Activated CD4-positive, alpha-beta T cell treated with anti-CD3 and anti-CD28 coated beads, Interleukin-2, amount 10 ng/mL, durations not matched to agents 7 days and 5 days (primary cell): Measurements from ENCODE around the gene PRRT1. TPM values are rescaled to one million over a fixed set of nuclear protein-coding genes. Genes with fewer than 3 reads are reported as not detected.
A peak's percentile ranks its signal among the peaks of the same experiment; 100 is the strongest.

ENCODE experiments used
- CTCF ChIA-PET: fragments of 350-600 bp; sonication (Branson Sonifier 250); formaldehyde crosslinking; loops from one replicate; lab custom pipeline; 2021; ENCODE audit warnings: antibody characterized with exemption; lab: Charles Lee
- POLR2A ChIA-PET: fragments of 350-600 bp; sonication (Branson Sonifier 250); formaldehyde crosslinking; loops from one replicate; lab custom pipeline; 2021; ENCODE audit warnings: antibody characterized with exemption; lab: Charles Lee
- DNase-seq: peaks from one replicate; pipeline ENCODE4 v3.0.0-alpha.2; 2020
- H3K27ac Mint-ChIP-seq: one replicate; pipeline ENCODE4 v1.8.0; 2021; ENCODE audit warnings: mild to moderate bottlenecking, moderate library complexity, mixed read lengths
- H3K27me3 Mint-ChIP-seq: one replicate; pipeline ENCODE4 v1.8.0; 2021; ENCODE audit warnings: mixed read lengths
- H3K36me3 Mint-ChIP-seq: one replicate; pipeline ENCODE4 v1.8.0; 2021; ENCODE audit warnings: low read depth, mixed read lengths
- H3K4me1 Mint-ChIP-seq: one replicate; pipeline ENCODE4 v1.8.0; 2021; ENCODE audit warnings: mixed read lengths
- H3K4me3 Mint-ChIP-seq: one replicate; pipeline ENCODE4 v1.8.0; 2021; ENCODE audit warnings: mild to moderate bottlenecking, moderate library complexity, mixed read lengths
- H3K9me3 Mint-ChIP-seq: one replicate; pipeline ENCODE4 v1.8.0; 2021; ENCODE audit warnings: mixed read lengths
- total RNA-seq, 2 experiments: library from RNA; stranded (reverse); gene quantifications; one replicate each; pipeline ENCODE4 v1.2.3, GENCODE V29; 2021

The PRRT1 gene
- total RNA-seq, 2 experiments from 2014 or later: 0.17 to 0.23 TPM

- H3K4me1 Mint-ChIP-seq: peaks cover 4% of the 10 kb centered on the region
- DNase-seq: no peak
- H3K9me3 Mint-ChIP-seq: no peaks in the 10 kb centered on the region
- H3K36me3 Mint-ChIP-seq: peaks cover 14% of the 10 kb centered on the region
- no peak overlapping the region for H3K27ac Mint-ChIP-seq
- H3K4me3 Mint-ChIP-seq: no peak overlapping the region
- ChIA-PET POLR2A (interaction anchor here (0.7 kb wide), 1 partner anchor 800 kb away, joined by 3 read pairs; the partner anchor contains the start of gene BRD2), CTCF (no interaction called here)
- H3K27me3 Mint-ChIP-seq: no peaks in the 10 kb centered on the region
These were observed 16.1 kb upstream of the PRRT1 start for GRCh38 chr6:32167761-32168262.

- CTCF ChIA-PET: no interaction called here
- POLR2A ChIA-PET: interaction anchor here (0.7 kb wide), 1 partner anchor 801 kb away, joined by 3 read pairs; the partner anchor contains the start of gene BRD2
- no peaks in the 10 kb centered on the region for H3K9me3 Mint-ChIP-seq
- DNase-seq: no peak
- H3K27ac Mint-ChIP-seq: no peak overlapping the region
- peaks cover 14% of the 10 kb centered on the region for H3K36me3 Mint-ChIP-seq
- no peaks in the 10 kb centered on the region for H3K4me1 Mint-ChIP-seq
- no peaks in the 10 kb centered on the region for H3K27me3 Mint-ChIP-seq
- no peak overlapping the region for H3K4me3 Mint-ChIP-seq
These were observed 15.5 kb upstream of the PRRT1 start for GRCh38 chr6:32167154-32167760.

- no peak for DNase-seq
- Mint-ChIP-seq H3K36me3 (peaks cover 14% of the 10 kb centered on the region), H3K4me1 (no peaks in the 10 kb centered on the region), H3K27ac (no peak overlapping the region), H3K9me3 (no peaks in the 10 kb centered on the region), H3K27me3 (no peaks in the 10 kb centered on the region), H3K4me3 (no peak overlapping the region)
- POLR2A ChIA-PET: no interaction called here
- CTCF ChIA-PET: interaction anchor here (1.4 kb wide), 1 partner anchor 15 kb away, joined by 3 read pairs; the partner anchor contains the start of gene PRRT1
These were observed 14.8 kb upstream of the PRRT1 start for GRCh38 chr6:32166411-32167061.

- CTCF ChIA-PET: interaction anchor here (1.4 to 1.7 kb wide), 2 partner anchors 10 to 12 kb away, joined by 4 read pairs; partner anchors contain the start of gene PRRT1
- H3K9me3 Mint-ChIP-seq: no peaks in the 10 kb centered on the region
- POLR2A ChIA-PET: interaction anchor here (0.9 kb wide), 1 partner anchor 12 kb away, joined by 6 read pairs; no protein-coding TSS in a partner anchor
- H3K4me1 Mint-ChIP-seq: no peaks in the 10 kb centered on the region
- DNase-seq: no peak
- H3K27ac Mint-ChIP-seq: no peak within 1 kb of the TSS
- H3K36me3 Mint-ChIP-seq: peaks cover 8% of the 10 kb centered on the region
- no peaks in the 10 kb centered on the region for H3K27me3 Mint-ChIP-seq
- no peak within 1 kb of the TSS for H3K4me3 Mint-ChIP-seq
These were observed 12.6 kb upstream of the PRRT1 start, which contains the start of gene EGFL8 for GRCh38 chr6:32164295-32164694. EGFL8 (plus strand) TSS chr6:32164595; CDS start chr6:32166166, 1,571 bp downstream.

GRCh38 chr6:32163559-32164258, 12.0 kb upstream of the PRRT1 start:
- Mint-ChIP-seq H3K36me3 (peaks cover 5% of the 10 kb centered on the region), H3K27ac (no peak overlapping the region), H3K4me1 (no peaks in the 10 kb centered on the region), H3K4me3 (no peak overlapping the region), H3K9me3 (no peaks in the 10 kb centered on the region), H3K27me3 (no peaks in the 10 kb centered on the region)
- CTCF ChIA-PET: interaction anchor here (1.4 to 1.7 kb wide), 2 partner anchors 9 to 12 kb away, joined by 4 read pairs; partner anchors contain the start of gene PRRT1
- POLR2A ChIA-PET: interaction anchor here (0.9 kb wide), 1 partner anchor 13 kb away, joined by 6 read pairs; no protein-coding TSS in a partner anchor
- DNase-seq: no peak

- peaks cover 1% of the 10 kb centered on the region for H3K36me3 Mint-ChIP-seq
- peaks cover 23% of the 10 kb centered on the region for H3K4me1 Mint-ChIP-seq
- peaks cover 2% of the 10 kb centered on the region for H3K27me3 Mint-ChIP-seq
- no peak for DNase-seq
- ChIA-PET CTCF (interaction anchor here (0.5 to 0.8 kb wide), 2 partner anchors 11 to 25 kb away, joined by 3 read pairs; no protein-coding TSS in a partner anchor), POLR2A (interaction anchor here (0.6 kb wide), 1 partner anchor 95 kb away, joined by 3 read pairs; no protein-coding TSS in a partner anchor)
- H3K4me3 Mint-ChIP-seq: no peak overlapping the region
- no peaks in the 10 kb centered on the region for H3K9me3 Mint-ChIP-seq
- H3K27ac Mint-ChIP-seq: no peak overlapping the region
These were observed 6.3 kb upstream of the PRRT1 start for GRCh38 chr6:32158052-32158451.

GRCh38 chr6:32156891-32157290, 5.2 kb upstream of the PRRT1 start:
- peaks cover 1% of the 10 kb centered on the region for H3K36me3 Mint-ChIP-seq
- H3K9me3 Mint-ChIP-seq: no peaks in the 10 kb centered on the region
- DNase-seq: no peak
- H3K27me3 Mint-ChIP-seq: peaks cover 11% of the 10 kb centered on the region
- CTCF ChIA-PET: no interaction called here
- no peak overlapping the region for H3K27ac Mint-ChIP-seq
- POLR2A ChIA-PET: no interaction called here
- peaks cover 30% of the 10 kb centered on the region for H3K4me1 Mint-ChIP-seq
- no peak overlapping the region for H3K4me3 Mint-ChIP-seq

GRCh38 chr6:32154514-32155161, 2.9 kb upstream of the PRRT1 start:
- CTCF ChIA-PET: interaction anchor here (0.6 to 1.2 kb wide), 4 partner anchors 10 to 36 kb away, joined by 3 to 5 read pairs (median 4); partner anchors contain the start of gene EGFL8
- H3K4me3 Mint-ChIP-seq: peak overlapping the region; percentile 97

GRCh38 chr6:32153564-32154513, 2.1 kb upstream of the PRRT1 start, which contains the start of gene PPT2:
PPT2 (plus strand) TSS chr6:32154141; CDS start chr6:32154595, 454 bp downstream.
- Mint-ChIP-seq H3K27ac (peak within 1 kb of the TSS; percentile 90), H3K9me3 (no peaks in the 10 kb centered on the region), H3K27me3 (peaks cover 28% of the 10 kb centered on the region), H3K4me1 (peaks cover 40% of the 10 kb centered on the region), H3K4me3 (peak within 1 kb of the TSS; percentile 97), H3K36me3 (peaks cover 1% of the 10 kb centered on the region)
- peak; percentile 72 for DNase-seq
- ChIA-PET POLR2A (no interaction called here), CTCF (interaction anchor here (1.2 kb wide), 2 partner anchors 11 to 35 kb away, joined by 4 to 5 read pairs; partner anchors contain the start of gene EGFL8)

More at GRCh38 chr6:32154514-32155161, 2.9 kb upstream of the PRRT1 start:
- peak overlapping the region; percentile 90 for H3K27ac Mint-ChIP-seq
- POLR2A ChIA-PET: interaction anchor here (0.6 kb wide), 1 partner anchor 100 kb away, joined by 3 read pairs; no protein-coding TSS in a partner anchor
- no peaks in the 10 kb centered on the region for H3K9me3 Mint-ChIP-seq
- peaks cover 1% of the 10 kb centered on the region for H3K36me3 Mint-ChIP-seq
- DNase-seq: peak; percentile 77
- peaks cover 36% of the 10 kb centered on the region for H3K4me1 Mint-ChIP-seq
- peaks cover 24% of the 10 kb centered on the region for H3K27me3 Mint-ChIP-seq

- Mint-ChIP-seq H3K27ac (no peak overlapping the region), H3K4me1 (peaks cover 48% of the 10 kb centered on the region), H3K9me3 (peaks cover 2% of the 10 kb centered on the region), H3K4me3 (peak overlapping the region; percentile 37), H3K36me3 (peaks cover 3% of the 10 kb centered on the region), H3K27me3 (peaks cover 37% of the 10 kb centered on the region)
- CTCF ChIA-PET: interaction anchor here (0.5 to 1.2 kb wide), 3 partner anchors 11 to 244 kb away, joined by 3 to 4 read pairs (median 4); partner anchors contain the start of gene EGFL8
- POLR2A ChIA-PET: no interaction called here
- DNase-seq: no peak
These were observed 1.2 kb upstream of the PRRT1 start for GRCh38 chr6:32152769-32153563.
